Adrenal gland (tissue), 12 donors: ENCODE results near the gene ALOX15. TPM values are rescaled to one million over a fixed set of nuclear protein-coding genes. Genes with fewer than 3 reads are reported as not detected.

ENCODE experiments used
- DNase-seq, 7 donors: peaks; one replicate each; pipeline ENCODE4 v3.0.0-alpha.2; 2019 to 2020
- H3K27ac ChIP-seq, 5 donors: fragments of 200-600 bp; sonication (generic) in 4 of 5; 1 replicate in 3 of 5; 2 replicates in 2 of 5; pipeline versions ENCODE4 v1.5.1 to v1.8.0; 2016 to 2020; ENCODE audit warnings: mild to moderate bottlenecking in 1 of 5
- H3K27me3 ChIP-seq: fragments of 200-600 bp; 2 replicates; pipeline ENCODE4 v1.8.0; 2021
- H3K36me3 ChIP-seq, 2 donors: fragments of 200-600 bp; replicated peaks in 1 of 2; 1 replicate in 1 of 2; 2 replicates in 1 of 2; pipeline versions ENCODE4 v1.5.1 to v1.8.0; 2018 to 2022
- H3K4me1 ChIP-seq, 2 donors: fragments of 200-600 bp; replicated peaks in 1 of 2; 1 replicate in 1 of 2; 2 replicates in 1 of 2; pipeline versions ENCODE4 v1.5.1 to v1.8.0; 2018 to 2021
- H3K4me3 ChIP-seq, 4 donors: fragments of 200-600 bp; sonication (generic) in 3 of 4; one replicate each; pipeline ENCODE4 v1.5.1; 2016 to 2018
- H3K9me3 ChIP-seq, 3 donors: fragments of 200-600 bp; sonication (generic) in 1 of 3; replicated peaks in 1 of 3; 1 replicate in 2 of 3; 2 replicates in 1 of 3; pipeline versions ENCODE4 v1.5.1 to v1.8.0; 2016 to 2021
- CTCF ChIP-seq, 6 experiments: fragments of 450-650 bp in 4 of 6; fragments of 200-600 bp in 2 of 6; sonication (generic) in 1 of 6; IDR thresholded peaks; 1 replicate in 5 of 6; 2 replicates in 1 of 6; pipeline versions ENCODE4 v1.5.1 to v1.8.0; 2016 to 2021; ENCODE audit warnings: antibody characterized with exemption in 6 of 6, mild to moderate bottlenecking in 2 of 6, moderate library complexity in 1 of 6
- POLR2A ChIP-seq, 2 donors: fragments of 450-650 bp; IDR thresholded peaks; one replicate each; pipeline ENCODE4 v1.6.1; 2017; ENCODE audit warnings: antibody characterized with exemption in 2 of 2, mild to moderate bottlenecking in 2 of 2, moderate library complexity in 1 of 2
- whole genome bisulfite sequencing, 4 donors: extraction: QIAGEN DNeasy Blood & Tissue Kit in 2 of 4; methylation state at CpG; one replicate each; pipeline versions ENCODE4 v1.1.5 to v1.1.7; 2013 to 2017; 5-methylcytosine and 5-hydroxymethylcytosine counted together
- intact Hi-C, 2 donors: fragments of 100-400 bp; cut with DNase I; formaldehyde crosslinking; loops; one replicate each; pipeline versions ENCODE4 v1.14.1 to v1.15.0; 2022 to 2023
- polyA plus RNA-seq, 3 donors: library from polyadenylated mRNA; stranded (reverse); fragments of 200-250 nt in 2 of 3; fragments of 350-450 nt in 1 of 3; fragmentation: Illumina TruSeq in 1 of 3; extraction: RNeasy Lipid Tissue Mini Kit (QIAGEN cat#74804) in 1 of 3; gene quantifications; one replicate each; pipeline ENCODE4 v1.2.3, GENCODE V29; 2013 to 2014
- total RNA-seq, 9 donors: library from RNA; depleted of rRNA in 4 of 9; stranded (reverse); fragments of >200 nt in 4 of 9; fragments of 120-200 nt in 1 of 9; fragmentation: NEBNext Ultra II Directional in 1 of 9; extraction: Animal tissue kit (Norgen Biotek cat#: 25700) in 1 of 9; gene quantifications; one replicate each; pipeline versions ENCODE4 v1.1.0 to v1.2.4, GENCODE V29; 2013 to 2023
- donor health status: healthy with polysubstance abuse.
- donor health status: Bipolar disorder and iron deficiency.
- donor health status: DM: yes; HTN: yes; CAD: no.
- donor health status: DM: no; HTN: no; CAD: no.
- donor health status: DM: no; HTN: no; CAD: no.
- donor health status: DM: yes; HTN: yes; CAD: no.

The ALOX15 gene
- total and polyA plus RNA-seq, 12 donors, result 0.08 to 0.56 (median 0.22) TPM; not detected in 9

GRCh38 chr17:4623249-4623648, 18.2 kb downstream of the ALOX15 start:
- no peak for TF ChIP-seq CTCF (IDR thresholded peaks at IDR 0.05)
- no peak for TF ChIP-seq POLR2A (IDR thresholded peaks at IDR 0.05)
- intact Hi-C loops, result loop anchor here (5.0 kb wide), 2 partner anchors 56 to 206 kb away; no protein-coding TSS in a partner anchor
- Histone ChIP-seq H3K27ac (no peak overlapping the region), H3K9me3 (no peaks in the 10 kb centered on the region), H3K4me1 (no peaks in the 10 kb centered on the region), H3K36me3 (no peaks in the 10 kb centered on the region), H3K27me3 (peaks cover 3% of the 10 kb centered on the region), H3K4me3 (no peak overlapping the region)
- WGBS, 4 donors, result 36 to 54% (median 47%) methylated on average over 2 of the region's 2 CpGs
- peak in 4 of 7 donors; percentile 35 to 54 (median 40) for DNase-seq

GRCh38 chr17:4622375-4622774, 19.1 kb downstream of the ALOX15 start:
- TF ChIP-seq CTCF (IDR thresholded peaks at IDR 0.05) (no peak), POLR2A (IDR thresholded peaks at IDR 0.05) (no peak)
- 91 to 100% (median 98%) methylated on average over 1 of the region's 1 CpG for WGBS, 4 donors
- intact Hi-C loops, result loop anchor here (5.0 kb wide), 2 partner anchors 55 to 205 kb away; no protein-coding TSS in a partner anchor
- H3K27ac ChIP-seq, result no peak overlapping the region
- H3K4me3 ChIP-seq, result no peak overlapping the region
- DNase-seq, result no peak
- peaks cover 2% of the 10 kb centered on the region for H3K27me3 ChIP-seq
- no peaks in the 10 kb centered on the region for H3K36me3 ChIP-seq
- H3K4me1 ChIP-seq, result no peaks in the 10 kb centered on the region
- H3K9me3 ChIP-seq, result no peaks in the 10 kb centered on the region

GRCh38 chr17:4620531-4621101, 20.9 kb downstream of the ALOX15 start:
- Histone ChIP-seq H3K36me3 (no peaks in the 10 kb centered on the region), H3K9me3 (no peaks in the 10 kb centered on the region), H3K27me3 (no peaks in the 10 kb centered on the region), H3K4me1 (no peaks in the 10 kb centered on the region), H3K27ac (no peak overlapping the region), H3K4me3 (no peak overlapping the region)
- no peak for TF ChIP-seq CTCF (IDR thresholded peaks at IDR 0.05)
- no peak for TF ChIP-seq POLR2A (IDR thresholded peaks at IDR 0.05)
- intact Hi-C loops, result loop anchor here (5.0 kb wide), 2 partner anchors 53 to 203 kb away; no protein-coding TSS in a partner anchor
- 86 to 98% (median 96%) methylated on average over 4 of the region's 4 CpGs for WGBS, 4 donors
- no peak for DNase-seq

- TF ChIP-seq CTCF (IDR thresholded peaks at IDR 0.05), result no peak
- TF ChIP-seq POLR2A (IDR thresholded peaks at IDR 0.05), result no peak
- Histone ChIP-seq H3K27me3 (no peaks in the 10 kb centered on the region), H3K9me3 (no peaks in the 10 kb centered on the region), H3K27ac (no peak overlapping the region), H3K4me3 (no peak overlapping the region), H3K4me1 (no peaks in the 10 kb centered on the region), H3K36me3 (no peaks in the 10 kb centered on the region)
- intact Hi-C loops, result no loop called here
- no peak for DNase-seq
- 51 to 61% (median 60%) methylated on average over 13 to 15 of the region's 15 CpGs for WGBS, 4 donors
Observed at GRCh38 chr17:4617590-4618351, 23.7 kb downstream of the ALOX15 start.
